HG02943 (cell line): ENCODE data around the gene ANKMY1.

ENCODE experiments used
- ATAC-seq: cut with Tn5 transposase; IDR thresholded peaks from one replicate; pipeline ENCODE4 v1.9.1; 2021; ENCODE audit warnings: mild to moderate bottlenecking, low read depth, moderate library complexity; ENCODE audit not compliant: unreplicated experiment

The ANKMY1 gene

DNA sequence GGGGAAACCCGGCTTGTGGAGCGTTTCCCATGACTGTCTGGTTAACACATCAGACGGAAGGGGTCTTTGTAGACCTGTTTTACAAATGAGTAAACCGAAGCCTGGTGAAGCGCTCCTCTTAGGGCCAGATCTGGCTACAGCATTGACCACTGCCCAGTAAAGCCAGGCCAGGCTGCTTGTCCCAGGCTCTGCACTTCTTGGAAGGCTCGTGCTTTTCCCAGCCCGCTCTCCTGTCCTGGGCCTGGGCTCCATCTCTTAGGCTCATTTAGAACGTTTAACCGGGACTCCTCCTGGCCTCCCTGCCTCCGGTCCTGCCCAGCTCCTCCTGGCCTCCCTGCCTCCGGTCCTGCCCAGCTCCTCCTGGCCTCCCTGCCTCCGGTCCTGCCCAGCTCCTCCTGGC, 117.5 kb downstream of the ANKMY1 start:
- ATAC-seq: no peak

DNA sequence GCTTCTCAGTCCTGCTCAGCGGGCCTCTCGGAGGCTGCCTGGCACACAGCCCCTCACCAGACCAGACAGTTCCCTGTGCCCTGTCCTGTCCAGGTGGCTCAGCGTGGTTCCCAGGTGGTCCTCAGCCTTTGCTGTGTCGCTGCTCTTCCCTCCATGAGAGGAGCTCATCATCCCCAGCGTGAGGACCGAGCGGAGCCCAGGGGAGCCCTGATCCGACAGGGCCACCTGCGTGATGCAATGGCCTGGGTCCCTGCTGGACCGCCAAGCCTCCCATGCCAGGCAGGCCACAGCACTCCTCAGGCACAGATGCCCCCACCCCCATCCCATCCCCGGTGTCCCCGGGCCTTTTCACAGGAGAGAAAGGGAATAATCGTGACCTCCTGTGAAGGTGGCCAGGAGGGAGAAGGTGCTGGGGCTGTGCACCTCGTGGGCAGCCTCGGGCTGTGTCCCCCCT, 118.1 kb downstream of the ANKMY1 start:
- no peak for ATAC-seq

DNA sequence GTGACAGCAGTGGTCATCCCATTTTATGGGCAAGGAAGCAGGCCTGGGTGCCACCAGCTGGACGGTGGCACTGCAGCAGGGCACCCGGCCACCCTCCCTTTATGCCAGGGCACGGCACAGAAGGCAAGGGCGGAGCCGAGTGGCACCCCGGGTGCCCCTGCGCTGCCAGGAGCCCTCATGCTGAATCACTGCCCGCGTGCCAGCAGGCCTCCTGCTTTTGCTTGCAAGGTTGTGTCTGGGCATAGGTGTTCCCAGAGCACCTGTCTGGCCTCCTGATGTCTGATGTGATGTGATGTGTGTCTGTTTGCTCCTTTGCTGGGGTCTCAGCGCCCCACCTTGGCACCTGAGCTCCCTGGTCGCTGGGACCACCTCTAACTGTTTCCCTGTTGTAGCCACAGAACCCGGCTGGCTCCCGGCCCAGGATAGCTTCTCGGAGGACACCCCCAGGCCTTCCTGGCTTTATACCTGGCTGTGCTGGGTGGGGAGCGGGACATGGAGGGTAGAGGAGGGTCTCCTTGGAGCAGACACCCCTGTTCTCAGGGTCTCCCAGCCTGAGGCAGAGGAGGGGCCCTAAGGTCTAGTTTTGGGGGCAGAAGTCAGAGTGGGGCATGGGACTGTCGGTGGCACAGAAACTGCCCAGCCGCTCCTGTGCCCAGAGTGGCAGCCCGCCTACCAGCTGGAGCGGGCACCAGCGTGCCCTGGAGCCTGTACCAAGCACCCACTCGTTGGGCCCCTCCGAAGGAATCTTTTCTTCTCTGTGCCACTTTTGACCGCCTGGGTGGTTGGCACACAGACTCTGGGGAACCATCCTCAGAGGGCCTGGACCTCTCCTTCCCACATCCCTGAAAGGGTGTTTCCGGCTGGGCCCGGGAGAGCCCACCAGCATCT, 118.7 kb downstream of the ANKMY1 start:
- ATAC-seq: no peak

DNA sequence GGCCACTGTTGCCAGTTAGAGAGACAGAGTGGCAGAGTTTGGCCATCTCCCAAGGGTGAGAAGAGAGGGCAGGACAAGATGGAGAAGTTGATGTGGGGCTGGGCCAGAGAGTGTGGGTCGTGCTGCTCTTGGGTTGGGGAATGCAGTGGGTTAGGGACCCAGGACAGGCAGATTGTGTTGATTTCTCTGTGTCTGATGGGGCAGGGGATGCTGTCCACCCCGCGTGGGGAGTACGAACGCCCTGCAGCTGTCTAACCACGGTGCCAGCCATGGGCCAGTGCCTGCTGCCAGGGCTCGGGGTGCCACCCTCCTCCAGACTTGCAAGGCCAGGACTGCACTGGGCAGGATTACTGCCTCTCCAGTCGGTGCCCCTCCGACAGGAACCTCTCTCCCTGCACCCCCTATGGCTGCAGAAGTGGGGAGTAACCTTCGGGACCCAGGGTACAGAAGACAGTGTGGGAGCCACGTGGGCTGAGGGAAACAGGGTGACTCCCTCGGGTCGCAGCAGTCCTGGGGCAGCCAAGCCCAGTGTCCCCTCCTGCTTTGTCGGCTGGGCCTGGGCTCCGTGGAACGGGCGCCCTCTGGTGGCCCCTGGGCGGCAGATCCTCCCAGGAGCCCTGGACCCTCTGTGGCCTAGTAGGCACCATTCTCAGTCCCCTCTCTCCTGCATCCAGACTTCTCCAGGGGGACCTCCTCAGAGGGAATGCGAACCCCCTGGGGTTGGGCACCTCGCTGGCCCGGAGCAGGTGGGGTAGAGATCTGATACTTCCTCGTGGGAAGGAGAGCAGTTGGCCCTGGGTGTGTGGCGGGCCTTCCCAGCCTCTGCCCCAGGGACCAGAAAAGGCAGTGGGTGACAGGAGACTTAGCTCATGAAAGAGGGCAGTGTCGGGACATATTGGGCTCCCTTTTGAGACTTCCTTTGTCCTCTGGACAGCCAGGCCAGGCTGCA, 119.7 kb downstream of the ANKMY1 start:
- ATAC-seq: no peak

DNA sequence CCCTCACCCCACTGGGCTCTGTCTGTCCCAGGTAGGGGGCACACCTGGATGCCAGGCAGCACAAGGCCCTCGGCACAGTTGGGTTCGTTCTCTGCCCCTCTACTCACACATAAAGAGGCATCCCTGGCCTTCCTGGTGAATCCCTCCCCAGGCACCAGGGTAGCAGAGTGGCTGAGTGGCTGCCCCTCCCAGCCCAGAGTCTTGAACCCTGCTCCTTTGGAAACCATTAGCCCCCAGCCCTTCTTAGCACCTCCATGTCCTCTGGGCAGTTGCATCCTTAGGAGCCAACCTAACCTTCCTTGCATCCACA, 120.3 kb downstream of the ANKMY1 start:
- no peak for ATAC-seq

DNA sequence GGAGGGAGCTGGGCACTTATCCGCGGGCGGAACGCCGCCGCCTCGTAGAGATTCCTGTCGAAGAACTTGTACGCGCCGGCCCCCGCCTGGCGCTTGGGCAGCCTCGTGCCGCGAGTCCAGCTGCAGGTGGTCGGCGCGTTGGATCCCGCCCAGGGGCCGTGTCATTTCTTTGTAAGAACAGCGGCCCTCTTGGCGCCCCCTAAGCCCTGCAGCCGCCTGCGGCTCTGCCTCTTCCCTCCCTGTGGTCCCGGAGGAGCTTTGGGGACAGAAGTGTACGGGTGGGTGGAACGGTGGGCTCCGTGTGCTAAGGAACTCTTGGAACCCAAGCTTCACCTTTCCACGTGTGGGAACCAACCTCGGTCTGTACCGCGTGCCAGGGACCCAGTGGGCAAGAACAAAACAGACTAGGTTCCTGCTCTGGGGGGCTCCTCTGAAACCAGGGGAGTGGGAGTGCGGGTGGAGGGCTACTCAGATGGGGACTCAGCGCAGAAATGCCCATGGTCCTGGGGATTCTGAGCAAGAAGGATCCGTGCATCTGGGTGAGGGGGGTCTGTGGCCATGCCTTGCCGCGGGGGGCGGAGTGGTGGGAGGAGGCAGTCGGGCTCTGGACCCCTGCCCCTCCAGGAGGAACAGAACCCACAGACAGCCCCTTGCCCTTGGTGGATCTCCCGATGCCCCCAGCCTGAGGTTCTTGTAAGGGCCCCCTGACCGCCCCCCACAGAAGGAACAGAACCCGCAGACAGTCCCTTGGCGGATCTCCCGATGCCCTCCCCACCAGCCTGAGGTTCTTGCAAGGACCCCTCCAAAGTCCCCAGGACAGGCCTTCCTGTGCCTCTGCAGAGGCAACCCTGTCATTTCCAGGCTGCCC, 120.9 kb downstream of the ANKMY1 start:
- no peak for ATAC-seq

DNA sequence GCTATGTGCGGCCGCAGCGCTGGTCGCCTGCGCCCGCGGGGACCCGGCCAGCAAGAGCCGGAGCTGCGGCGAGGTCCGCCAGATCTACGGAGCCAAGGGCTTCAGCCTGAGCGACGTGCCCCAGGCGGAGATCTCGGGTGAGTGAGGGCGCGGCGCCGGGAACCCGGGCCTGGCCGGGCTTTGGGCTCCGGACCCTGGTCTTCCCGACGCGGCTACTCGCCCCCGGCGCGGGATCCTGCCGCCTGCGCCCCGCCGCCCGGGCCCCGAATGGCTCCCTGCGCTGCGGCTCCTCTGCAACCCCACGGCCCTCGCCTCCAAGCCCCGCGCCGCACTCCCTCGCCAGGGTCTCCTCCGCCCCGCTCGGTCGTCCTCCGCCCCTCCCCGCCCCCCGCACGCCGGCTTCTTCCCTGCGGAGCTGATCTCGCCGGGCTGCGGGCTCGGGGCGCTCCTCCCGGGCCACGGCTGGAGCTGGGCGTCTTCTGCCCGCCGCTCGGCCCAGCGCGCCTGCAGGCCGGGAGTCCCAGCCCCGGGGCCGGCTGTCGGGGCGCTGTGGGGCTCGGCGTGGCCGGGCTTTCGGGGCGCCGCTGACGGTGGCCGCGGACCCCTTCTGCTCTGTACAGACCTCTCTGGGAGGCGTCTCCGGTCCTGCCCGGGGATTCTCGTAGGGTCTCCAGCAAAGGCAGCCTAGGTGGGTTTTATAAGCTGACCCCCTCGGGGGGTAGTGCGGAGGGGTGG, 121.7 kb downstream of the ANKMY1 start:
- ATAC-seq: no peak

DNA sequence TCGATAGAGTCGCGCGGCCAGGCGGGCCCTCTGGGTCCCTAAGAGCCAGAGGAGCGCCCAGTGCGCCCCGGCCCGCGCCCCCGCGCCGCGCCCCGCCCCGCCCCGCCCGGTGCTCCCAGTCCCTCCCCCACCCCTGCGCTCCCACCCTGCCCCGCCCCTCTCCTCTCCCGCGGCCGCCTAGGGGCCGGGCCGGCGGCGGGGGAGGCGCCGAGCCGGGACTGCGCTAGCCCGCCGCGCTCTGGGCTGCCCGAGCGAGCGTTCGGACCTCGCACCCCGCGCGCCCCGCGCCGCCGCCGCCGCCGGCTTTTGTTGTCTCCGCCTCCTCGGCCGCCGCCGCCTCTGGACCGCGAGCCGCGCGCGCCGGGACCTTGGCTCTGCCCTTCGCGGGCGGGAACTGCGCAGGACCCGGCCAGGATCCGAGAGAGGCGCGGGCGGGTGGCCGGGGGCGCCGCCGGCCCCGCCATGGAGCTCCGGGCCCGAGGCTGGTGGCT, 122.3 kb downstream of the ANKMY1 start, which contains the start of gene GPC1:
GPC1 (plus strand) TSS at position 207 of the 491 bp plus-strand sequence; CDS start at position 463, 256 bp downstream.
- ATAC-seq: no peak

DNA sequence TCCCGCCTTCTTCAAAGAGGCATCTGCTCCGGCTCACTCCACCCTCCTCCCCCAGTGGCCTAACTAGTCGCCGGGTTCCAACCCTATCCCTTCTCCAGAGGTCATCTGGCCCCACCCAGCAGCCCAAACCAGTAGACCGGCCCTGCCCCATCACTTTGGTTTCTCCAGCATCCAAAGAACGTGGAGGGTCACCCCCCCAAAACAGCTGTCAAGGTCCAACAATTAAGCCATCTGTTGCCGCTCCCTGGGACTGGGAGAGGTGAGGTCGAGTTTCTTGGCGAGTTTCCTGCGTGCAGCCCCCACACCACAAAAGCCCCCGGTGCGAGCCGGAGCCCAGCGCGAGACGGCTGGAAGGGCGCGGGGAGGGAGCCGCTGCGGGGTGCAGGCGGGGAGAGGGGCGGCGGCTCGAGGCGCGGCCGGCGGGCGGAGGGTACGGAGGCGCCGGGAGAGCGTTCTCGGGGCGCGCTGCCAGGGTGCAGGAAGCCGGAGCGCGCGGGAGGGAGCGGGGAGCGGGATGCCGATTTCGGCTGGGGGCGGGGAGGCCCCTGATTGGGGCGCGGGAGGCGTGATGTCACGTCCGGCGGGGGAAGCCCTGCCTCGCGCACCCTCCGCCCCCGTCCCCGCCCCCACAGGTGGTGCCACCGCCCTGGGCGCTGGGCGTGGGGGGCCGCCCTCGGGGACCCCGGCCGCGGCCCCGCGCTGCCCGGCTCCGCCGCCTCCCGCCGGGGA, 122.9 kb downstream of the ANKMY1 start:
- no peak for ATAC-seq

DNA sequence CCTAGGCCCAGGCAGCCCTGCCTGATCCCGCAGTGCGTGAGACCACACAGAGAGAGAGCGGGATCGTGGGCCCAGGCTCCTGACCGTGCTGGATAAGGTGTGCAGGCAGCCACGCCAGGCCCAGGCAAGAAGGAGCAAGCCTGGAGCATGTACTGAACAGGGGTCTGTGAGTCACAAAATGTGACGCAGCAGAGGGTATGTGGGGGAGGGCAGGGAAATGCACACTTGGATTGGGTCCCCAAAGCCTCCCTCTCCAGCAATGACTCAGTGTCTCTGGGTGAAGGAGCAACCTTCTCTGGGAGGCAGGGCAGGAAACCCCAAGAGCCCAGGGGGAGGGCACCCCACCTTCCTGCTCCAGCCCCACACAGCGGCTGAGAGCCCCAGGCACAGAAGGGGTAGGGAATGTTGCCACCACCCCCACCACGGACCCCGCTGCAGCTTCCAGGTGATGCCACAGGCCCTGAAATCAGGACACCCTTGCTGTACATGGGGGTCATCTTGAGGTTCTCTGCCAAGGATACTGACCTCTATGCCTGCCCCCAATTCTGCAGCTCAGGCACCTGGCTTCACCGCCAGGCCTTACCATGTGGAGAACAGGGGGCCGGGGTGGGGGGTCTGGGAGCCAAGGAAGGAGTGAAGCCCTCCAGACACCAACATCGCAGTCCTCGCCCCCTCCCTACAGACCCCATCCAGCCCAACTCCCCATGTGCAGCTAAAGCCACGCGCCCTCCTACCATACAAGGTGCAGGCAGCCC, 123.6 kb downstream of the ANKMY1 start:
- no peak for ATAC-seq

DNA sequence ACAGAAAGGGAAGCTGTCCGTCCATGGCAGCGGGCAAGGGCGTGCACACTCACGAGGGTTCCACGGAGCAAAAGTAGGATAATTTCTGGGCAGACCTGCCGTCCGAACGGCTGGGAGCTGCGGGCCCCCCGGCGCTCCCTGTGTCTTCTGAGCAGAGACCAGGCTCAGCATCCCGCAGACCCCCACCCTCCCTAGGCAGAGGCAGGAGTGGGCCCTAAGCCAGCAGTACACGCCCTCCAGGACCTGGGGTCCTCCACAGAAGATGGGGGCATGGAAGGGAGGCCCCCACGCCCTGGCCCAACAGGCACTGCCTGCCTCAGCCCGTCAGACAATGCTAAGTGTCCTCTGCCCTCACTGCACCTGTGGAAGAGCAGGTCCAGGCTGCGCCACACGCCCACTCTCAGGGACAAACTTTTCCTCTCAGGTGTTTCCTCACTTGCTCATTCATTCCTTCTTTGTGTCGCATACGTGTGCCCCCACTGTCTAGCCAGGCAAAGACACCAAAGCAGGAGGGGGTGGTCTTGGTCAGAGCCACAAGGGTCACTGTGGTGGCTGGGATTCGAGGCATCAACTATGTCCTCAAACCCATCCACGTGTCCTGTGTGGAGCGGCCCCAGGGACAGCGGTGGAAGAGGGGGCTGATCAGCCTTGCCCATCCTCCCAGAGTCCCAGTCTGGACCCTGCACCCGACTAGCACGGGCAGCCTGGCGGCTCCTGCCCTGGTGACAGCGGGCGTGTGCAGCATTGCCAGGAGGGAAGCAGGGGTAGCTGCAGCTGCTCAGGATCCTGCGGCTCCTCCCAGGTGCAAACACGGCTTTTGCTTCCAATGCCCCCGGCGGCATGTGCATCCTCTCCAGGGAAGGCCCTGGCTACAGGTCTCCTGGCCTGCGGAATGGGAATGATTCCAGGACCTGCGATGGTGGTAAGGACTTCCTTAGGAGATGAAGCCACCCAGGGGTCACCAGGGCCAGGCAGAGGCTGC, 124.7 kb downstream of the ANKMY1 start:
- no peak for ATAC-seq

DNA sequence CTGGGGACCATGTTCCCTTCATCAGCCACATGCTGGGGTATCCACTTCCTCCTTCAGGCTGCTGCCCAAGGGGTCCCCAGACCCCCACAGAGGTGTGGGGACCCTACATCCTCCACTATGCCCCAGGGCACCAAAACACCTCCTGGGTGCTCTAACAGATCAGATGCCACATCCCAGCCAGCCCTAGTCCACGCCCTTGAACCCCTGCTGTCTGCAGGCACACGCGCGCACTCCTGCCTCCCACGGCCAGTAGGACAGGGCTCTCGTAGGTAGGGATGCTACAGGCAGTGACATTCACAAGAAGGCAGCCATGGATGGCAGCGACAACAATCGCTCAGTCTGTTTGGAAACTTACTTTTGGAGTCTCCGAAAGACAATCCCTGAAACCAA, 125.4 kb downstream of the ANKMY1 start:
- no peak for ATAC-seq

DNA sequence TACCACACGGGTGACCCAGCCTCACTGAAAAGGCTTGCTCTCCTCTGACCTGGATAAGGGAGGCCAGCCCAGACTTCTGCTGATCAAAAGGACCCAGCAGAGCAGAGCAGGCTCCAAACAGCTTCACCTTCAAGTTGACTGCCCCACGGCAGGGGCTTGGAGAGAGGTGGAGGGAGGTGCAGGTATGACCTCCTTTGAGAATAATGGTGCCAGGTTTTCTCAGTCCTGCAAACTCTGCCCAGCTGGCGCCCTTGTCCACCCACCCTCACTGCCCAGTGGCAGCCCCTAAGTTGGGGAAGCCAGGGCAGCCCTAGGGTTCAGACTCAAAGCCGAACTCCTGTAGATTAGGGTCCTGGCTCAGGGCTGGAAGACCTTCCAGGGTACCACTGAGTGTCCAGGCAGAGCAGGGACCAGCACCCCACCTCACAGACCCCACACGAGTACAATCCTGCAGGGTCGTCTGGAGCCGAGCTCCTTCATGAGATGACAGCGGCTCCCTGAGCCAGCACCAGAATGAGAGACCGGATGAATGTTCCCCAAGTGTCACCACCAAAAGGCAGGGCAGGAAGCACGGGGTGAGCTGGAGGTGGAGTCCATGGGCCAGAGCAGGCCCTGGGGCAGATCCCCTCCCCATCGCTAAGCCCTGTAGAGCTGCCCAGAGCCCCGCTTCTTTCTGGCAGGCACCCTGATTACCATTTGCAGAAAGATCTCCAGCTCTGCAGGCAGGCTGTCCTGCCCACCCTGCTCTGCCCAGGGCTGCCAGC, 125.9 kb downstream of the ANKMY1 start:
- ATAC-seq: no peak

DNA sequence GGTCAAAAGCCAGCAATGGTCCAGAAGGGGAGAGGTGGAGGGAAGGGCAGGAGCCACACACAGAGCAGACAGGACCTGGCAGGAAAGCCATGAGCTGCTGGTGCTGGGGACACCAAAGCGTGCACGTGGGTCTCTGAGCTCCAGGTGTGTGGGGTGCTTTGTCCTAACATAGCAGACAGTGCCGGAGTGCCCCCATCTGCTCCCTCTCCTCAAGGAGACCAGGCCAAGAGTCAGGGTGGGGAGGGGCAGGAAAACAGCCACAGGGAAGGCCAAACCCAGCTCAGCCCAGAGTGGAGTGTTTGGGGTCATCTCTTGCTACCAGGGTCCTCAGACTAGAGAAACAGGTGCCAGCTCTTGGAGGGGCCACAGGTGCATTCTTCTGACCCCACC, 126.5 kb downstream of the ANKMY1 start:
- no peak for ATAC-seq

DNA sequence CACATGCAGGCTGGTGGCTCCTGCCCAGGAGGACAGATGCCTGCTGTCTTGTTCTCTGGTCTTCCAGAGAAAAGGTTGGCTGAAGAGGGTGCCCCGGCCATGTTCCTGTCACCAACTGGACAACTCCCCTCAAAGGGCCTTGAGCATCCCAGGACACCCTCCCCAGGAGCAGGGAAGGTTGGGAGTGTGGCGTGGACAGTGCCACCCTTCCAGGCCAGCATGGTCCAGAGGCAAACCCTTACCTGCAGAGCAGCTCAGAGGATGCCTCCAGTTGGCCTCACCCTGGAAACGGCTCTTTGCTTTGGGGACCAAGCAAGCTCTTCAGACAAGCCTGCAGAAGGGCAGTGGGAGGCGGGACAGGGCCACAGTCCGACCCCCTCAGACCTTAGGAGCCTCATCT, 127.2 kb downstream of the ANKMY1 start:
- ATAC-seq: no peak

DNA sequence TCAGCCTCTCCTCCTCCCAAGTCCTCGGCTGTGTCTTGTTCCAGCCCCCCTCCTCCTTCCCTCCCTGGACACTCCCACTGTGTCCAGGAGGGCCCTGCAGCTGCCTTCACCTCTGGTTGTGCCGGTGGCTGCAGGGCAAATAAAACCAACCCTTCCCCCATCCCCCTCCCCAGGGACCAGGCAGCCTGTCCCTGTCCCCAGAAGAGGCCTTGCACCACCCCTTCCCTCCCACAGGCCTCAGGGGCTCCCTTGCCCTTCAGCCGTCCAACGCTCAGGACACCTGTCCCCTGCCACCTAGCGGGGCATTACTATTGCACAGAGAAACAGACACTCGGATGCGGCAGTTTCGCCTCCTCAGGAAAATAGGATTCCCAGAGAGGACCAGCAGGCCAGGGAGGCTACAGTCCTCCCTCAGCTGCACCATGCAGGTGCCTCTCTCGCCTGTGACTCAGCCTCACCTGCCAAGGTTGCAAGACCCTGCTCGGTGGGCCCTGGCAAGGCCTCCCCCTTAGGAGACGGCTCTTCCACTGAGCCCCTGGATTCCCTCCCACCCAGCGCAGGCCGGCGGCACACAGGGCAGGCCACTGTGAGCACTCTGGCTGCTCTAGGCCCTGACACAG, 127.8 kb downstream of the ANKMY1 start:
- no peak for ATAC-seq
